ENCODE results near the gene BTN1A1. TPM values are rescaled to one million over a fixed set of nuclear protein-coding genes. Genes with fewer than 3 reads are reported as not detected.
"Not testable (repeated sequence)": the region's sequence is repeated elsewhere in the genome, so short reads cannot be mapped to it uniquely, and the experiment has no call there.

Gene BTN1A1
- total RNA-seq = not detected in 2 replicates

GRCh38 chr6:26500102-26500501, at the start of gene BTN1A1:
TSS of gene BTN1A1 (plus strand) at chr6:26500303. CDS start at chr6:26501287, 984 bp downstream.
- DNase-seq = no peak

GRCh38 chr6:26452631-26453235, 47.4 kb upstream of the BTN1A1 start:
- DNase-seq = peak; percentile 4

- no peak for DNase-seq
These were observed 45.5 kb upstream of the BTN1A1 start for GRCh38 chr6:26454631-26455030.

GRCh38 chr6:26455357-26455970, 44.6 kb upstream of the BTN1A1 start:
- no peak for DNase-seq

- peak; percentile 66 for DNase-seq
These were observed 42.8 kb upstream of the BTN1A1 start for GRCh38 chr6:26457264-26457805.

DNA sequence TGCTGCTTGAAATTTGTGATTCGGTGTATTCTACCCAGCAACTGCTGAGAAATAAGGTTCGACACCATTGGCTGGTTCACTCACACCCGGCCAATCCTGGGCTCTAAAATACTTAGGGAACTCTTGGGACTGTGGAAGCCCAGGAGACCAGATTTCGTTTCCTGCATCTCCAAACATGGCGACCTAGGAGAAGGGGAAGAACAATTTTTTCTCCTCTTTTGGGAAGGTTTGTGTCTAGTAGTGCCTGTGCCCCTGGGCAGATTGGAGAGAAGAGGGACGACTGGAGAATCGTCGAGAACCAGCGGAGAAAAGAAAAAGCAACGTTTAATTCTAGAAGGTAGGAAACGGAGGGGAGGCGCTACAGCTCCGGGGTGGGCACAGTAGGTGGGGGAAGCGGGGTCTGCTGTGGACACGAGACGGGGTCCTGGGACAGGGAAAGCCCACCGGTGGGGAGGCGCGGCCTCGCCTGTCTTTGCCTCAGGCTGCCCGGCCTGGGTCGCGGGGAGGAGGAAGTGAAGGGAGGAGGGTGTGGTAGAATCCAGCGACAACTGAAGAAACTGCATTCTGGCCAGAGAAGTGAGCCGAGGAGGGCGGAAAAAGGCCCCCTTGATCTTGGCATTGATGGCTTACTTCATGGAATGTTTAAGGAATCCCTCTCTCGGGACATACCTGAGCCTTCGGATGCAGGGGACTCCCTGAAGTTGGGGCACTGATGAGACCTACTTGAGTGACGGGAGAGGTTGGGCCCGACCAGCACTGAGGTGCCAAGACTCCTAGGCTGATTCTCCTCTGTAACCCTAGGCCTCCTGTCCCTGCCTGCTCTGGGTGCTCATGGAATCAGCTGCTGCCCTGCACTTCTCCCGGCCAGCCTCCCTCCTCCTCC, 42.1 kb upstream of the BTN1A1 start, which contains the start of gene BTN2A1:
BTN2A1 (plus strand) TSS at position 150 of the 883 bp plus-strand sequence; CDS start at position 832, 682 bp downstream.
- DNase-seq = peak; percentile 96

GRCh38 chr6:26459023-26459810, 40.9 kb upstream of the BTN1A1 start:
- DNase-seq = no peak

- DNase-seq = not testable (repeated sequence)
These were observed 38.8 kb upstream of the BTN1A1 start for GRCh38 chr6:26461353-26461752.

- peak; percentile 42 for DNase-seq
These were observed 36.1 kb upstream of the BTN1A1 start for GRCh38 chr6:26464014-26464413.

- DNase-seq = no peak
These were observed 35.5 kb upstream of the BTN1A1 start for GRCh38 chr6:26464416-26465131.

DNA sequence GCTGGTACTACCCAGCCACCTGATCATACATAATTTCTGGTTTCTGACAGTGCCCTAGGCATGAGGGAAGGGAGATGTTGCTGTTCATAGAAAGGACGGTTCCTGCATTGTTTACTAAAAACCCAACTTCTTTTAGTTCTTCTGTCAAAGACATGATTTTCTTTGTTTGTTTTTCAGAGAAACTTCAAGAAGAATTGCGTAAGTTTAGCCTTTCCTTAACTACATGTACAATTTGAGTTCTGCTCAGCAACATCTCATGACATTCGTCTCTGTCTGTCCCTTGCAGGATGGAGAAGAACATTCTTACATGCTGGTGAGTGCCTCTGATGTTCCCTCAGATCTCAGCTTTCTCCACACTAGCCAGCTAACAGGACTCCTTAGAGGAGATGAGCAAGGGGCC, 34.3 kb upstream of the BTN1A1 start:
- DNase-seq = no peak

DNA sequence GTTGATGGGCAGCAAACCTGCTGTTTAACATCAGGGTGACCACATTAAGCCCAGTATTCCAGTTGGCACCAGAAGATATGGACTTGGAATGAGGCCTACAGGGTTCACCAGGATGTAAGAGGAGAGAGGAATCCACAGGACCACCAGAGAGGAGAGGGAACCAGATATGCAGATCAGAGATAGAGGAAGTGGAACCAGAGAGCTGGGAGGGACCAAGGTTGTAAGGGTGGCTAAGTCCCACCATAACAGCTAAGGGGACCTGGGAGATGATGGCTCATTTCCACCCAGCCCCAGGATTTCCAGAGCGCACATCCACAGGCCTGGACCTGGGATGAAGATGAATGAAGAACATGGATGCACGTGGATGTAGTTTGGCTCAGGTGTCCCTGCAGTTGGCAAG, 31.3 kb upstream of the BTN1A1 start:
- no peak for DNase-seq

DNA sequence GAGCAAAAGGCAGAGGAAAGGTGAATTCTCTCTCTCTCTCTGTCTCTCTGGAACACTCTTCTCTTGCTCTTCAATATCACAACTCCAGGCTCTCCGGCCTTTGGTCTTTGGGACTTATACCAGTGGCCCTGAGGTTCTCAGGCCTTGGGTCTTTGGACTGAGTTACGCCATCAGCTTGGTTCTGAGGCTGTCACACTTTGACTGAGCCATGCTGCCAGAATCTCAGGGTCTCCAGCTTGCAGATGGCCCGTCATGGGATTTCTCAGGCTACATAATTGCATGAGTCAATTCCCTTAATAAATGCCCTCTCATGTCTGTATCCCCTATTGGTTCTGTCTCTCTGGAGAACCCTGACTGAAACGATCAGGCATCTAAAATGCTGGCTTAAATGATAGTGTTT, 29.5 kb upstream of the BTN1A1 start:
- DNase-seq = no peak

DNA sequence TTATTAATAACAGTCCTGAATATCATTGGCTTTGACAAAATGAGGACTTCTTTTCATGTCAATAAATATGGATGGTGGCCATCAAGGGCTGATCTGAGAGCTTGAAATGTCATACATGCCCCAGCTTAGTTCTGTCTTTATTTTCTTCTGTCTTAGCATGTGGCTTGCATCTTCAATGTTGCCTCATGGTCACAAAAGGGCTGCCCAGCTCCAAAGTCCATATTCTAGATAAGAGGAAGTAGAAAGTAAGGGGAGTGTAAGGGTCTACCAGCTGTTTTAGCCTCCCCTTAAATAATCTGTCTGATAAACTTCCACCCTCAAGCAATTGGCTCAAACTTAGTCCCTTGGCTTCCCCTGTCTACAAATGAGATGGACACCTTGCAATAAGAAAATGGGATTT, 28.1 kb upstream of the BTN1A1 start:
- no peak for DNase-seq

- DNase-seq = no peak
These were observed 27.4 kb upstream of the BTN1A1 start for GRCh38 chr6:26472549-26473290.

DNA sequence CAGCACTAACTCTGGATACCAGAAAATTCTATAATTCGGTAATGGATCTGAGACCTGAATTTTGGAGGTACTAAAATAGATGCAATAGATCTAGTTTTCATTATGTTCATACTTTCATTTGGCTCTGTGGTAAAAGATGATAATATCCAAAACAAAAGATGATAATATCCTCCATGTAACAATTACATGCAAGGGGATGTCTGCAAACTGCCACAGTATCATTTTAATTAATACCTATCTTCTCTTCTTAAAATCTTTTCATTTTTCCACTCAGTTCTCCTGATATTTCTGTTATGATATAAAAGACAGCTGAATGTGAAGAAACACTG, 26.7 kb upstream of the BTN1A1 start:
- no peak for DNase-seq

DNA sequence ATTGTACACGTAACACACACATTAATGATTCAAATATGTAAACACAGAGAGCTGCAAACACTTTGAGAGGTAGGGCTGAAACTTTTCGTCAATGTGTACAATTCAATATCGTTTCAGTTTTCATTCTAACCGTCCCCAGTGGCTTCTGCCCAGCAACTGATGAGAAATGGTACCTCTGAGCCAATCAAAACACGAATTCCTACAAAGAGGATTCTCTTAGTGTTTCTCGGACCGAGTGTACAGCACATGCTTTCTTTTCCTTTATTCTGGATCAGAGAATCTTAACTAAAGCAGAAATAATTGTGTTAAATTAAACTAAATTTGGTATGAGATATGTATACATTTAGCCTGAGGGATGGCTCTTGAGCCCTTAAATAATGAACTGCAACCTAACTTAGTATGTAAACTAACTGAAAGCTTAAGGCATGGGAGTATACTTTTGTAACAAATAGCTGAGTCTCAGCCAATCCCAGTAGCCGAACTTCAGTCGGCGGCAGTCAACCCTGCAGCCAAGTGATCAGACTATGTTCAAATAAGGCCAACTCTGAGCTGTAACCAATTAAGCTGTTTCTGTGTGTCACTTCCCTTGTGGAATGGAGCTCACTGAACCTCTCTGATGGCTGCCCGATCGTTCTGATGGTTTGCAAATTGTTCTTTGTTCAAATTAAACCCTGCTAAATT, 26.2 kb upstream of the BTN1A1 start:
- peak; percentile 98 for DNase-seq

DNA sequence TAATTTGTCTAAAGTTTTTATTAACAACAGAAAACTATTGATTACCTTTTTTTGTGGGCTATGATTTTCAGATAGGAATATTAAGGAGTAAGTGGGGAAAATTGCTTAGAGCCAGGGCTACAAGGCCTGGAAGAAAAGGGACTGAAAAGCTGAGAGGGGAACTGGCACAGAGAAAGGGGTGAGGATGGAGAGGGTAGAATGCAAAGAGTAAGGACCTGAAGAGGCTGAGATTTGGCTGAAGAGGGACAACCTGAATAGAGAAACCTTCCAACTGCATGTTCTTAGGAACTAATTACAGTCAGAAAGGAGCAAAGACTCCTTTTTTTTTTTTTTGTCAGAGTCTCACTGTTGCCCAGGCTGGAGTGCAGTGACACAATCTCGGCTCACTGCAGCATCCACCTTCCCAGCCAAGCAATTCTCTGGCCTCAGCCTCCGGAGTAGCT, 25.6 kb upstream of the BTN1A1 start:
- DNase-seq = no peak

GRCh38 chr6:26475823-26476729, 24.0 kb upstream of the BTN1A1 start:
- DNase-seq = no peak

All from dermis blood vessel endothelial cell (primary cell).